Right lung (tissue), 5 donors: Measurements from ENCODE around the gene CEACAM7. TPM values are rescaled to one million over a fixed set of nuclear protein-coding genes. Genes with fewer than 3 reads are reported as not detected.

Experiments
- DNase-seq, 2 donors: peaks; one replicate each; pipeline ENCODE4 v3.0.0-alpha.2; 2013
- polyA plus RNA-seq, 5 donors: library from polyadenylated mRNA; unstranded; fragments of 120-200 nt; gene quantifications; one replicate each; pipeline versions ENCODE4 v1.2.1 to v1.2.3, GENCODE V29; 2013; ENCODE audit warnings: inconsistent platforms in 1 of 5, low replicate concordance in 1 of 5; ENCODE audit not compliant: insufficient read length in 5 of 5, insufficient read depth in 1 of 5

The CEACAM7 gene
- polyA plus RNA-seq, 5 donors: 0.06 to 0.22 (median 0.10) TPM; not detected in 1

GRCh38 chr19:41700381-41701195 is 12.5 kb upstream of the CEACAM7 start:
- DNase-seq: no peak

DNA sequence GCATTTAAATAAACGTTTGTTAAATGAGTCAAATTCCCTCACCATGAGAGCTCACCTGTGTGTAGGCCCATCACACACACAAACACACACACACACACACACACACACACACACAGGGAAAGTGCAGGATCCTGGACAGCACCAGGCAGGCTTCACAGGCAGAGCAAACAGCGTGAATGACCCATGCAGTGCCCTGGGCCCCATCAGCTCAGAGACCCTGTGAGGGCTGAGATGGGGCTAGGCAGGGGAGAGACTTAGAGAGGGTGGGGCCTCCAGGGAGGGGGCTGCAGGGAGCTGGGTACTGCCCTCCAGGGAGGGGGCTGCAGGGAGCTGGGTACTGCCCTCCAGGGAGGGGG is 11.9 kb upstream of the CEACAM7 start:
- no peak for DNase-seq

GRCh38 chr19:41699231-41699967 is 11.3 kb upstream of the CEACAM7 start:
- DNase-seq: no peak

- DNase-seq: no peak
Observed at GRCh38 chr19:41698746-41699230, 10.7 kb upstream of the CEACAM7 start.

DNA sequence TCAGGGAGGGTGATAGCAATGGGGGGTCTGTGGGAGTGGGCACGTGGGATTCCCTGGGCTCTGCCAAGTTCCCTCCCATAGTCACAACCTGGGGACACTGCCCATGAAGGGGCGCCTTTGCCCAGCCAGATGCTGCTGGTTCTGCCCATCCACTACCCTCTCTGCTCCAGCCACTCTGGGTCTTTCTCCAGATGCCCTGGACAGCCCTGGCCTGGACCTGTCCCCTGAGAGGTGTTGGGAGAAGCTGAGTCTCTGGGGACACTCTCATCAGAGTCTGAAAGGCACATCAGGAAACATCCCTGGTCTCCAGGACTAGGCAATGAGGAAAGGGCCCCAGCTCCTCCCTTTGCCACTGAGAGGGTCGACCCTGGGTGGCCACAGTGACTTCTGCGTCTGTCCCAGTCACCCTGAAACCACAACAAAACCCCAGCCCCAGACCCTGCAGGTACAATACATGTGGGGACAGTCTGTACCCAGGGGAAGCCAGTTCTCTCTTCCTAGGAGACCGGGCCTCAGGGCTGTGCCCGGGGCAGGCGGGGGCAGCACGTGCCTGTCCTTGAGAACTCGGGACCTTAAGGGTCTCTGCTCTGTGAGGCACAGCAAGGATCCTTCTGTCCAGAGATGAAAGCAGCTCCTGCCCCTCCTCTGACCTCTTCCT is 9.3 kb upstream of the CEACAM7 start:
- DNase-seq: no peak

- DNase-seq: no peak
Observed at GRCh38 chr19:41696402-41697197, 8.5 kb upstream of the CEACAM7 start.

DNA sequence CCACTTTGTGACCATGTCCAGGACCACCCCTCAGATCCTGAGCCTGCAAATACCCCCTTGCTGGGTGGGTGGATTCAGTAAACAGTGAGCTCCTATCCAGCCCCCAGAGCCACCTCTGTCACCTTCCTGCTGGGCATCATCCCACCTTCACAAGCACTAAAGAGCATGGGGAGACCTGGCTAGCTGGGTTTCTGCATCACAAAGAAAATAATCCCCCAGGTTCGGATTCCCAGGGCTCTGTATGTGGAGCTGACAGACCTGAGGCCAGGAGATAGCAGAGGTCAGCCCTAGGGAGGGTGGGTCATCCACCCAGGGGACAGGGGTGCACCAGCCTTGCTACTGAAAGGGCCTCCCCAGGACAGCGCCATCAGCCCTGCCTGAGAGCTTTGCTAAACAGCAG is 7.7 kb upstream of the CEACAM7 start:
- no peak for DNase-seq

DNA sequence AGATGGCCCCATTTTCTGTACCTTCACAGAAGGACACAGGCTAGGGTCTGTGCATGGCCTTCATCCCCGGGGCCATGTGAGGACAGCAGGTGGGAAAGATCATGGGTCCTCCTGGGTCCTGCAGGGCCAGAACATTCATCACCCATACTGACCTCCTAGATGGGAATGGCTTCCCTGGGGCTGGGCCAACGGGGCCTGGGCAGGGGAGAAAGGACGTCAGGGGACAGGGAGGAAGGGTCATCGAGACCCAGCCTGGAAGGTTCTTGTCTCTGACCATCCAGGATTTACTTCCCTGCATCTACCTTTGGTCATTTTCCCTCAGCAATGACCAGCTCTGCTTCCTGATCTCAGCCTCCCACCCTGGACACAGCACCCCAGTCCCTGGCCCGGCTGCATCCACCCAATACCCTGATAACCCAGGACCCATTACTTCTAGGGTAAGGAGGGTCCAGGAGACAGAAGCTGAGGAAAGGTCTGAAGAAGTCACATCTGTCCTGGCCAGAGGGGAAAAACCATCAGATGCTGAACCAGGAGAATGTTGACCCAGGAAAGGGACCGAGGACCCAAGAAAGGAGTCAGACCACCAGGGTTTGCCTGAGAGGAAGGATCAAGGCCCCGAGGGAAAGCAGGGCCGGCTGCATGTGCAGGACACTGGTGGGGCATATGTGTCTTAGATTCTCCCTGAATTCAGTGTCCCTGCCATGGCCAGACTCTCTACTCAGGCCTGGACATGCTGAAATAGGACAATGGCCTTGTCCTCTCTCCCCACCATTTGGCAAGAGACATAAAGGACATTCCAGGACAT is 7.0 kb upstream of the CEACAM7 start:
- DNase-seq: no peak

DNA sequence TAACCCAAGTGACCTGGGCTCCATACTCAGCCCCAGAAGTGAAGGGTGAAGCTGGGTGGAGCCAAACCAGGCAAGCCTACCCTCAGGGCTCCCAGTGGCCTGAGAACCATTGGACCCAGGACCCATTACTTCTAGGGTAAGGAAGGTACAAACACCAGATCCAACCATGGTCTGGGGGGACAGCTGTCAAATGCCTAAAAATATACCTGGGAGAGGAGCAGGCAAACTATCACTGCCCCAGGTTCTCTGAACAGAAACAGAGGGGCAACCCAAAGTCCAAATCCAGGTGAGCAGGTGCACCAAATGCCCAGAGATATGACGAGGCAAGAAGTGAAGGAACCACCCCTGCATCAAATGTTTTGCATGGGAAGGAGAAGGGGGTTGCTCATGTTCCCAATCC is 6.1 kb upstream of the CEACAM7 start:
- no peak for DNase-seq

- DNase-seq: no peak
Observed at GRCh38 chr19:41691268-41691970, 3.3 kb upstream of the CEACAM7 start.

- no peak for DNase-seq
Observed at GRCh38 chr19:41690801-41691065, 2.7 kb upstream of the CEACAM7 start.

DNA sequence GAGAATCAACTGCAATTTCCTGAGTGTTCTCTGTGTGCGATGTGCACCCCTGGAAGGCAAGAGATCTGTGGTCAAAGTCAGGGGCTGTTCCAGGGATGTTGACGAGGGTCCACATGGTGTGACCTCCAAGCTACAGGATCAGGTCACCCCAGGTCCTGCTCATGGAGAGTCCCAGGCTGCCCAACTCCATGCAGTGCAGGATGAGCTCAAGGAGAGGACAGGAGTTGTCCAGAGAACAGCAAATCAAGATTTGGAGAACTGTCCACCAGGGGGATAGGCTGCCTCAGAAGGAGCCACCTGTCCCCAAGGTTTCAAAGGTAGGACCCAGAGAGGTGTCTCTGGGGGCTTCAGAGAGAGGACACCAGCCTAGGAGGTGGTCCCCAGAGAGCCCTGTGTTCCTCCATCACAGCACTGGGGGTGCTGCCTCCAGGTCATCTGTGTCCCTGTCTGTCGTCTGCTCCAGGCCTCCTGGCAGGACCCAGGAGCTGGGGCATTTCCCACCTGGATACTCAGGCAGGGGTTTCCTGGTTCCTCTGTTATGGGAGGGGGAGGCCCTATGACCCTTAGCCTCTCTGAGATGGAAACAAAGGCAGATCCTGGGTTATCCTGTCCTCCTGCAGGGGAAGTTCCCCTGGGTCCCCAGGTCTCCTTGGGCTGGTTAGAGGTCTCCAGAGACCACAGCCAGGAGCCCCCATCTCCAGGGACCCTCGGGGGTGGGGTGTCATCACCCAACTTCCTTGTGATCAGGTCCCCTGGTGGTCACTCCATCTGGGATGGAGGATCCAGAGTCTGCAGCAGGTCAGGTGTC is 2.1 kb upstream of the CEACAM7 start:
- no peak for DNase-seq

GRCh38 chr19:41688687-41689086 is 617 bp upstream of the CEACAM7 start:
- no peak for DNase-seq

- DNase-seq: no peak
Observed at GRCh38 chr19:41687419-41687818, 651 bp downstream of the CEACAM7 start.

- no peak for DNase-seq
Observed at GRCh38 chr19:41682437-41682836, 5.6 kb downstream of the CEACAM7 start.

- DNase-seq: no peak
Observed at GRCh38 chr19:41671486-41671885, 16.6 kb downstream of the CEACAM7 start.

- DNase-seq: no peak
Observed at GRCh38 chr19:41670755-41671154, 17.3 kb downstream of the CEACAM7 start.

GRCh38 chr19:41668315-41668714 is 19.8 kb downstream of the CEACAM7 start:
- no peak for DNase-seq

GRCh38 chr19:41666075-41666474 is 22.0 kb downstream of the CEACAM7 start:
- DNase-seq: no peak

DNA sequence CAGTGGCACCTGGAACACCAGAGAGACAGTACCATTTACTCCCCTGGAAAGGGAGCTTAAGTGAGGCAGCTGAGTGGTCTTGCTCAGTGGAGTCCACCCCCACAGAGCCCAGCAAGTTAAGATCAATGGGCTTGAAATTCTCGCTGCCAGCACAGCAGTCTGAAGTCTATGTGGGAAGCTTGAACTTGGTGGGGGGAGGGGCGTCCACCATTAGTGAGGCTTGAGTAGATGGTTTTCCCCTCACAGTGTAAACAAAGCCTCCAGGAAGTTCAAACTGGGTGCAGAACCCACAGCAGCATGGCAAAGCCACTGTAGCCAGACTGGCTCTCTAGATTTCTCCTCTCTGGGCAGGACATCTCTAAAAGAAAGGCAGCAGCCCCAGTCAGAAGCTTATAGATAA is 30.9 kb downstream of the CEACAM7 start:
- no peak for DNase-seq
